ENCODE results near the gene PTPRN2.

PTPRN2 gene

GRCh38 chr7:157926521-157927150 is 661.0 kb downstream of the PTPRN2 start:
- in situ Hi-C loops (cut with HindIII; ENCODE audit: low sequenced_read_pairs), result no loop called here
- TF ChIP-seq CTCF (IDR thresholded peaks at IDR 0.05; ENCODE audit: low read depth, low read length, missing control alignments), result no peak
- DNase-seq (ENCODE audit: low read depth), result no peak

GRCh38 chr7:157926107-157926506 is 661.5 kb downstream of the PTPRN2 start:
- no peak overlapping the region for H3K4me3 ChIP-seq (ENCODE audit: low read depth, low read length)
- in situ Hi-C loops (cut with HindIII; ENCODE audit: low sequenced_read_pairs), result no loop called here
- DNase-seq (ENCODE audit: low read depth), result no peak
- no peak for TF ChIP-seq CTCF (IDR thresholded peaks at IDR 0.05; ENCODE audit: low read depth, low read length, missing control alignments)

More at GRCh38 chr7:157926521-157927150, 661.0 kb downstream of the PTPRN2 start:
- no peak overlapping the region for H3K4me3 ChIP-seq (ENCODE audit: low read depth, low read length)

DNA sequence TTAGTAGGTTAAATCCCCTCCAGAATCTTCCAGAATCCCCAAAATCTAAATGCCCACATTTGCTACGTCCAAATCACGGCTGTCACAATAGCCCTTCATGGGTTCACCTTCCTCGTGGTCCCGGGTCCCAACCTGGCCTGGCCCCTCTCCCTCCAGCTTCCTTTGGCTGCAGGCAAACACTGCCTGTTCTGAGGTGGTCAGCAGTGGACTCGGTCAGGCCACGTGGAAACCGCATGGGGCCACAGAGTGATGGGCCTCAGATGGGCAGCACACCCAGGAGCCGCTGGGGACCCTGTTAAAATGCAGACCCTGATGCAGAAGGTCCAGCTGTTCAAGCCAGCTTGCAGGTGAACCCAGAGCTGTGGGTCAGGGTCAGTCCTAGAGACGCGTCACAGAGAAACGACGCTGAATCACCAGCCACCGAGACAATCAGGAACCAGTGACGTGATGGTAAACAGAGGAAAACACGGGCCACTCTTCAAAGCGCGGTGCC is 662.2 kb downstream of the PTPRN2 start:
- no peak for DNase-seq (ENCODE audit: low read depth)
- in situ Hi-C loops (cut with HindIII; ENCODE audit: low sequenced_read_pairs), result no loop called here
- no peak for TF ChIP-seq CTCF (IDR thresholded peaks at IDR 0.05; ENCODE audit: low read depth, low read length, missing control alignments)
- H3K4me3 ChIP-seq (ENCODE audit: low read depth, low read length), result no peak overlapping the region

- DNase-seq (ENCODE audit: low read depth), result no peak
- no peak overlapping the region for H3K4me3 ChIP-seq (ENCODE audit: low read depth, low read length)
- no peak for TF ChIP-seq CTCF (IDR thresholded peaks at IDR 0.05; ENCODE audit: low read depth, low read length, missing control alignments)
- in situ Hi-C loops (cut with HindIII; ENCODE audit: low sequenced_read_pairs), result no loop called here
Measured at GRCh38 chr7:157923903-157924630, 663.6 kb downstream of the PTPRN2 start.

DNA sequence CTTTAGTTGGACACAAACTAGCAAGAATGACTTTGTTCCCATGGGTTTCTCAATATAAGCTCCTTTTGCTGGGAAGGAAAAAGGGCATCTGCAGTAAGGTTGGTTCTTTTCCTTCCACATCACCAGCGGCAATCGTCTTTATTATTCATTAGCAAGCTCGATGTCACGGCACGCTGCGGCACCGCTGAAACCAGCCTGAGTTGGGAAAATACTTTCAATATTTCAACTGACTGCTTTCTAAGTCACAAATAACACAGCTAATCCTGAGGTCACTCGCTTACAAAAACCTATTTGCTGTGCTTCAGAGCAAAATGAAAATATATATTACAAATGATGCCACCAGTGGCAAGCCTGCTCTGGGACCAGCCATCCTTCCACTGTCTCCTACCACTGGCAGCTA is 665.0 kb downstream of the PTPRN2 start:
- in situ Hi-C loops (cut with HindIII; ENCODE audit: low sequenced_read_pairs), result no loop called here
- TF ChIP-seq CTCF (IDR thresholded peaks at IDR 0.05; ENCODE audit: low read depth, low read length, missing control alignments), result no peak
- H3K4me3 ChIP-seq (ENCODE audit: low read depth, low read length), result no peak overlapping the region
- no peak for DNase-seq (ENCODE audit: low read depth)

DNA sequence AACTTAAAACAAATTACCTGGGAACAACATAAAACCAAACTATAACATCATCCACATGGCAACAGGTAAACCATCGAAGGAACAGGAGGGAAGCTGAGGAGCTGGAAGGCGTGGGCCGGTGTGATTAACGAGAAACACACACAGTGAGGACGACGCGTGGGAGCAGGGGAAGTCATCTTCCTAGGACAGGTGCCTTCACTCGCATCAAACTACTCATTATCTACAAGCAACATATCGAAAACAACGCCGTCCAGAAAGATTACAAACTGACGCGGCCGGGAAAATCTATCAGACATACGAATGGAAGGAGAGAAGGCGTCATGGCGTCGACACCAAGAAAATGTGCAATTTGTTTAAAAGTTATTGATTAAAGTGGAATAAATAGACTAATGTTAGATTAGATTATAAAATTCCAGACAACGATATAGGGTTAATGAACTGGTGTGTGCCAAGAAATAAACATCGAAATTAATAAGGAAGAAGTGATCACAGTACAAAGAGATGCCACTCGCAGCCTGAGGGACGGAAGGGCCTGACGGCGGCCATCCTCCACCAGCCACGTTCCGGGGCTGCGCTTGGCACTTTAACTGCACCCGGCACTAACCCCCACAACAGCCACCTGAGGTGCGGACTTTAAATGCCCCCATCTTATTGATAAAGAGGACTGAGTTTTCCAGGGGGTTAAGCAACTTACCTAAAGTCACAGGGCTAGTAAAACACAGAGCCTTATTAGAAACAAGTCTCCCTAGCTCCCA is 669.1 kb downstream of the PTPRN2 start:
- no peak overlapping the region for H3K4me3 ChIP-seq (ENCODE audit: low read depth, low read length)
- TF ChIP-seq CTCF (IDR thresholded peaks at IDR 0.05; ENCODE audit: low read depth, low read length, missing control alignments), result no peak

More for the DNA sequence above, 669.1 kb downstream of the PTPRN2 start:
- in situ Hi-C loops (cut with HindIII; ENCODE audit: low sequenced_read_pairs), result no loop called here
- no peak for DNase-seq (ENCODE audit: low read depth)

Data from astrocyte of the cerebellum (primary cell).